Stomach (tissue), 9 donors: ENCODE data around the gene MAPKAPK3. TPM values are rescaled to one million over a fixed set of nuclear protein-coding genes. Genes with fewer than 3 reads are reported as not detected.

Source experiments
- DNase-seq, 2 donors: peaks; one replicate each; pipeline versions ENCODE4 v3.0.0 to v3.0.0-alpha.2; 2013 to 2019
- H3K27ac ChIP-seq, 5 donors: fragments of 200-600 bp in 4 of 5; sonication (generic) in 4 of 5; one replicate each; pipeline ENCODE4 v1.5.1; 2013 to 2019; ENCODE audit warnings: mild to moderate bottlenecking in 1 of 5, moderate library complexity in 1 of 5
- H3K27me3 ChIP-seq, 3 donors: fragments of 200-600 bp; sonication (generic); one replicate each; pipeline ENCODE4 v1.5.1; 2017 to 2019; ENCODE audit warnings: mixed run types in 1 of 3
- H3K36me3 ChIP-seq, 4 donors: fragments of 200-600 bp; sonication (generic); 1 replicate in 3 of 4; 2 replicates in 1 of 4; pipeline ENCODE4 v1.5.1; 2016 to 2019
- H3K4me1 ChIP-seq, 4 donors: fragments of 200-600 bp; sonication (generic); one replicate each; pipeline ENCODE4 v1.5.1; 2016 to 2019
- H3K4me3 ChIP-seq, 4 donors: fragments of 200-600 bp; sonication (generic) in 3 of 4; one replicate each; pipeline ENCODE4 v1.5.1; 2016 to 2019; ENCODE audit warnings: mild to moderate bottlenecking in 1 of 4
- H3K9me3 ChIP-seq, 4 donors: fragments of 200-600 bp; sonication (generic); one replicate each; pipeline ENCODE4 v1.5.1; 2016 to 2019
- CTCF ChIP-seq, 7 experiments: fragments of 450-650 bp in 4 of 7; fragments of 200-600 bp in 3 of 7; sonication (generic) in 3 of 7; IDR thresholded peaks; one replicate each; pipeline ENCODE4 v1.5.1; 2016 to 2019; ENCODE audit warnings: antibody characterized with exemption in 7 of 7, control low read depth in 2 of 7, mild to moderate bottlenecking in 1 of 7
- EP300 ChIP-seq: sonication (generic); formaldehyde crosslinking; IDR thresholded peaks from one replicate; pipeline ENCODE4 v1.6.1; 2017; ENCODE audit warnings: antibody characterized with exemption
- POLR2A ChIP-seq, 4 donors: fragments of 450-650 bp; IDR thresholded peaks; one replicate each; pipeline ENCODE4 v1.6.1; 2016; ENCODE audit warnings: antibody characterized with exemption in 4 of 4, control low read depth in 2 of 4, mild to moderate bottlenecking in 1 of 4, moderate library complexity in 1 of 4
- POLR2AphosphoS5 ChIP-seq, 3 donors: sonication (generic); formaldehyde crosslinking; IDR thresholded peaks; one replicate each; pipeline ENCODE4 v1.6.1; 2016; ENCODE audit warnings: antibody characterized with exemption in 3 of 3
- WGBS, 5 donors: extraction: QIAGEN DNeasy Blood & Tissue Kit in 3 of 5; methylation state at CpG; one replicate each; pipeline versions ENCODE4 v1.1.5 to v1.1.7; 2013 to 2018; 5-methylcytosine and 5-hydroxymethylcytosine counted together
- intact Hi-C: fragments of 100-400 bp; cut with DNase I; formaldehyde crosslinking; loops from one replicate; pipeline ENCODE4 v1.15.1; 2023; ENCODE audit warnings: low total_unique reads
- polyA plus RNA-seq, 3 donors: library from polyadenylated mRNA; stranded (reverse); fragments of 200-250 nt; gene quantifications; one replicate each; pipeline ENCODE4 v1.2.3, GENCODE V29; 2013
- total RNA-seq, 5 donors: library from RNA; depleted of rRNA; stranded (reverse); fragments of >200 nt; gene quantifications; one replicate each; pipeline versions ENCODE4 v1.1.0 to v1.2.3, GENCODE V29; 2014 to 2016
- donor health status: healthy with polysubstance abuse.
- donor health status: Bipolar disorder and iron deficiency.
- donor health status: healthy.

The MAPKAPK3 gene
- total and polyA plus RNA-seq, 8 donors = 10.3 to 50.0 (median 29.4) TPM

GRCh38 chr3:50580683-50581458 lies 36.1 kb upstream of the MAPKAPK3 start:
- Histone ChIP-seq H3K27ac (no peak overlapping the region), H3K27me3 (no peaks in the 10 kb centered on the region), H3K4me1 (no peaks in the 10 kb centered on the region), H3K4me3 (no peak overlapping the region), H3K9me3 (no peaks in the 10 kb centered on the region), H3K36me3 (peaks cover 8 to 92% (median 84%) of the 10 kb centered on the region in 4 donors)
- intact Hi-C loops = no loop called here
- WGBS, 5 donors = 54 to 86% (median 81%) methylated on average over 5 to 9 of the region's 9 CpGs
- TF ChIP-seq POLR2A (IDR thresholded peaks at IDR 0.05) (no peak), POLR2AphosphoS5 (IDR thresholded peaks at IDR 0.05) (no peak), EP300 (no peak), CTCF (IDR thresholded peaks at IDR 0.05) (no peak)
- no peak for DNase-seq

GRCh38 chr3:50581459-50581842 lies 35.5 kb upstream of the MAPKAPK3 start:
- peak overlapping the region in 1 of 5 donors; percentile 52 for H3K27ac ChIP-seq
- H3K9me3 ChIP-seq = no peaks in the 10 kb centered on the region
- no peak overlapping the region for H3K4me3 ChIP-seq
- H3K36me3 ChIP-seq = peaks cover 8 to 87% (median 78%) of the 10 kb centered on the region in 4 donors
- no peak for DNase-seq
- intact Hi-C loops = no loop called here
- no peaks in the 10 kb centered on the region for H3K4me1 ChIP-seq
- 88 to 96% (median 94%) methylated on average over 2 of the region's 2 CpGs for WGBS, 5 donors
- no peaks in the 10 kb centered on the region for H3K27me3 ChIP-seq
- no peak for TF ChIP-seq CTCF (IDR thresholded peaks at IDR 0.05)
- TF ChIP-seq POLR2AphosphoS5 (IDR thresholded peaks at IDR 0.05) = no peak
- TF ChIP-seq EP300 = no peak

GRCh38 chr3:50582083-50582482 lies 34.9 kb upstream of the MAPKAPK3 start:
- H3K36me3 ChIP-seq = peaks cover 8 to 80% (median 72%) of the 10 kb centered on the region in 4 donors
- intact Hi-C loops = no loop called here
- H3K4me3 ChIP-seq = no peak overlapping the region
- TF ChIP-seq POLR2AphosphoS5 (IDR thresholded peaks at IDR 0.05) = no peak
- TF ChIP-seq POLR2A (IDR thresholded peaks at IDR 0.05) = no peak
- TF ChIP-seq CTCF (IDR thresholded peaks at IDR 0.05) = no peak
- no peak for TF ChIP-seq EP300
- no peaks in the 10 kb centered on the region for H3K4me1 ChIP-seq
- no peaks in the 10 kb centered on the region for H3K9me3 ChIP-seq
- H3K27ac ChIP-seq = peak overlapping the region in 1 of 5 donors; percentile 52
- no peak for DNase-seq
- WGBS, 5 donors = 75 to 85% (median 79%) methylated on average over 6 to 9 of the region's 9 CpGs
- H3K27me3 ChIP-seq = no peaks in the 10 kb centered on the region

- H3K27ac ChIP-seq = peak overlapping the region in 4 of 5 donors; percentile 7 to 63 (median 16)
- 78 to 91% (median 88%) methylated on average over 3 to 6 of the region's 6 CpGs for WGBS, 5 donors
- no peak overlapping the region for H3K4me3 ChIP-seq
- H3K36me3 ChIP-seq = peaks cover 0 to 62% (median 54%) of the 10 kb centered on the region in 4 donors
- H3K27me3 ChIP-seq = no peaks in the 10 kb centered on the region
- intact Hi-C loops = no loop called here
- TF ChIP-seq EP300 (no peak), CTCF (IDR thresholded peaks at IDR 0.05) (no peak), POLR2AphosphoS5 (IDR thresholded peaks at IDR 0.05) (peak; percentile 9 to 43 (median 35)), POLR2A (IDR thresholded peaks at IDR 0.05) (no peak)
- no peaks in the 10 kb centered on the region for H3K9me3 ChIP-seq
- DNase-seq = no peak
- peaks cover 0 to 9% (median 7%) of the 10 kb centered on the region in 4 donors for H3K4me1 ChIP-seq
Measured at GRCh38 chr3:50583897-50584296, 33.1 kb upstream of the MAPKAPK3 start.
